SU-DHL-6 (cell line): ENCODE data around the gene NAPSA.

Experiments
- CTCF ChIP-seq: fragments of 200-600 bp; sonication (generic); IDR thresholded peaks from one replicate; pipeline ENCODE4 v1.5.1; 2017; ENCODE audit warnings: antibody characterized with exemption, mild to moderate bottlenecking, low read length, moderate library complexity; ENCODE audit not compliant: insufficient read depth, poor library complexity, severe bottlenecking
- EZH2phosphoT487 ChIP-seq: fragments of 200-600 bp; sonication (generic), shearing (Covaris generic); conservative IDR thresholded peaks from 2 replicates; pipeline ENCODE4 v1.6.1; 2018; ENCODE audit warnings: mild to moderate bottlenecking, antibody characterized with exemption, low read length, moderate library complexity, mixed read lengths

- TF ChIP-seq CTCF: no peak
- TF ChIP-seq EZH2phosphoT487: no peak
Measured at GRCh38 chr19:50317115-50317514, 48.3 kb downstream of the NAPSA start.
